IPS-11a (cell line): ENCODE data around the gene P3H2.
"Not testable (repeated sequence)": the region's sequence is repeated elsewhere in the genome, so short reads cannot be mapped to it uniquely, and the experiment has no call there.

Source experiments
- H3K4me3 ChIP-seq: one replicate; pipeline ENCODE4 v1.5.1; 2013; ENCODE audit warnings: low read depth, low read length, control low read depth

P3H2 gene

GRCh38 chr3:189995129-189995528 lies 125.6 kb downstream of the P3H2 start:
- no peak overlapping the region for H3K4me3 ChIP-seq

- no peak overlapping the region for H3K4me3 ChIP-seq
These were observed 129.9 kb downstream of the P3H2 start for GRCh38 chr3:189990826-189991225.

GRCh38 chr3:189988854-189989253 lies 131.8 kb downstream of the P3H2 start:
- H3K4me3 ChIP-seq, result no peak overlapping the region

- H3K4me3 ChIP-seq, result no peak overlapping the region
These were observed 132.4 kb downstream of the P3H2 start for GRCh38 chr3:189988322-189988721.

GRCh38 chr3:189985948-189986347 lies 134.7 kb downstream of the P3H2 start:
- no peak overlapping the region for H3K4me3 ChIP-seq

- no peak overlapping the region for H3K4me3 ChIP-seq
These were observed 137.1 kb downstream of the P3H2 start for GRCh38 chr3:189983612-189984011.

GRCh38 chr3:189982321-189982945 lies 138.3 kb downstream of the P3H2 start:
- H3K4me3 ChIP-seq, result no peak overlapping the region

- no peak overlapping the region for H3K4me3 ChIP-seq
These were observed 139.0 kb downstream of the P3H2 start for GRCh38 chr3:189981668-189982067.

GRCh38 chr3:189978753-189979152 lies 141.9 kb downstream of the P3H2 start:
- H3K4me3 ChIP-seq, result no peak overlapping the region

GRCh38 chr3:189977174-189977573 lies 143.5 kb downstream of the P3H2 start:
- H3K4me3 ChIP-seq, result no peak overlapping the region

GRCh38 chr3:189975391-189975990 lies 145.2 kb downstream of the P3H2 start:
- H3K4me3 ChIP-seq, result no peak overlapping the region

- no peak overlapping the region for H3K4me3 ChIP-seq
These were observed 146.3 kb downstream of the P3H2 start for GRCh38 chr3:189974359-189974758.

- H3K4me3 ChIP-seq, result no peak overlapping the region
These were observed 153.3 kb downstream of the P3H2 start for GRCh38 chr3:189967254-189967865.

GRCh38 chr3:189966843-189967242 lies 153.9 kb downstream of the P3H2 start:
- no peak overlapping the region for H3K4me3 ChIP-seq

- no peak overlapping the region for H3K4me3 ChIP-seq
These were observed 155.9 kb downstream of the P3H2 start for GRCh38 chr3:189964623-189965332.

- no peak overlapping the region for H3K4me3 ChIP-seq
These were observed 158.2 kb downstream of the P3H2 start for GRCh38 chr3:189962466-189962865.

GRCh38 chr3:189961522-189962161 lies 159.1 kb downstream of the P3H2 start:
- H3K4me3 ChIP-seq, result no peak overlapping the region

GRCh38 chr3:189961086-189961485 lies 159.6 kb downstream of the P3H2 start:
- not testable (repeated sequence) for H3K4me3 ChIP-seq

- H3K4me3 ChIP-seq, result no peak overlapping the region
These were observed 165.7 kb downstream of the P3H2 start for GRCh38 chr3:189954733-189955665.

GRCh38 chr3:189953551-189953950 lies 167.1 kb downstream of the P3H2 start:
- H3K4me3 ChIP-seq, result no peak overlapping the region
